ENCODE results near the gene ZNF672. TPM values are rescaled to one million over a fixed set of nuclear protein-coding genes. Genes with fewer than 3 reads are reported as not detected.

Gene ZNF672
- total RNA-seq, 2 donors from 2014 or later, result 44.2 to 63.1 TPM

DNA sequence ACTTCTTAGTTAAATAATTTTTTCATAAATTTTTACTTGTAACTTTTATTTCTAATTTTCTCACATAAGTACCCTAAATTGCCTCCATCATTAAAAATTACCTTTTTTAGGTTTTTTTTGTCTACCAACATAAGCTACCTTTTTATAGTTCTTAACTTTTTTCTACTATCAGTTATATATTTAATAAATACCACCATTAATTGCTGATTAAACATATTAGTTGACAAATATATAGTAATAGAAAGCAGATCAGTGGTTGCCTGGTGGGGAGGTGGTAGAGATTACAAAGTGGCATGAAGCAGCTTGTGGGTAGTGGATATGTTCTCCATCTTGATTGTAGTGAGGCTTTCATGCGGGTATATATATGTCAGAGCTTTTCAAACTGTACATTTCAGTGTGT, 6.2 kb upstream of the ZNF672 start:
- WGBS, result 90% methylated on average over 1 of the region's 1 CpG
- no peak overlapping the region for H3K4me3 ChIP-seq
- no peak for DNase-seq (ENCODE audit: low spot score)
- intact Hi-C loops (cut with DNase I), result no loop called here
- TF ChIP-seq POLR2AphosphoS5 (IDR thresholded peaks at IDR 0.05), result no peak
- TF ChIP-seq, protein P1, sequence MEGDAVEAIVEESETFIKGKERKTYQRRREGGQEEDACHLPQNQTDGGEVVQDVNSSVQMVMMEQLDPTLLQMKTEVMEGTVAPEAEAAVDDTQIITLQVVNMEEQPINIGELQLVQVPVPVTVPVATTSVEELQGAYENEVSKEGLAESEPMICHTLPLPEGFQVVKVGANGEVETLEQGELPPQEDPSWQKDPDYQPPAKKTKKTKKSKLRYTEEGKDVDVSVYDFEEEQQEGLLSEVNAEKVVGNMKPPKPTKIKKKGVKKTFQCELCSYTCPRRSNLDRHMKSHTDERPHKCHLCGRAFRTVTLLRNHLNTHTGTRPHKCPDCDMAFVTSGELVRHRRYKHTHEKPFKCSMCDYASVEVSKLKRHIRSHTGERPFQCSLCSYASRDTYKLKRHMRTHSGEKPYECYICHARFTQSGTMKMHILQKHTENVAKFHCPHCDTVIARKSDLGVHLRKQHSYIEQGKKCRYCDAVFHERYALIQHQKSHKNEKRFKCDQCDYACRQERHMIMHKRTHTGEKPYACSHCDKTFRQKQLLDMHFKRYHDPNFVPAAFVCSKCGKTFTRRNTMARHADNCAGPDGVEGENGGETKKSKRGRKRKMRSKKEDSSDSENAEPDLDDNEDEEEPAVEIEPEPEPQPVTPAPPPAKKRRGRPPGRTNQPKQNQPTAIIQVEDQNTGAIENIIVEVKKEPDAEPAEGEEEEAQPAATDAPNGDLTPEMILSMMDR (IDR thresholded peaks at IDR 0.05), result no peak
- no peak for TF ChIP-seq POLR2A (IDR thresholded peaks at IDR 0.05)
- H3K9me3 ChIP-seq, result no peaks in the 10 kb centered on the region
- no peak overlapping the region for H3K27ac ChIP-seq
- no peaks in the 10 kb centered on the region for H3K4me1 ChIP-seq (replicated peaks)
- no peaks in the 10 kb centered on the region for H3K27me3 ChIP-seq (replicated peaks; ENCODE audit: insufficient read depth)
- no peaks in the 10 kb centered on the region for H3K36me3 ChIP-seq

DNA sequence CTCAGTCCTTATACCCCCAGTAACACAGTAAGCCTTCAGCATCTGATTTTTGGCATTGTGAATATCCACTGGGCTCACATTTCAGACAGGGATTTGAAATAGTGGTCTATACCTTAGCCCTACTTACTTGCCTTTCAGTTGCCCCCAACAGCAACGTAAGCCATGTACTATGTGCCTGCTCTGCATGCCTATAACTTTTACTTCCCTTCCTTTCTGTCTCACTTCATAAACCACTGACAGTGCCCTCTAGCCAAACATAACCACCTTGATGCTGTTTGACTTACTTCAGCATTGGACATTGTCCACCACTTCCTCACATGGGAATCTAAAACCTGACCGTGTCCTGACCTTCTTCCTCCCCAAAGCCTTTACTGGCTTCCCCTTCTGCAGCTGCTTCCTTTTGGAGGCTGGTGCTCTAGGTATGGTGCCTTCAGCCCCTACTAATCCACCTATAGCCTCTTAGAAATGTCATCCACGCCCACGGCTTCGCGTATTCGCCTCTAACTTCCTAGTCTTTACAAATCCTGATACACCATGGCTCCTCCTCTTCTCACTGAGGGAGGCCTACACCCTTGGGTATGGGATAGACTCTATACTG, 3.6 kb upstream of the ZNF672 start:
- Histone ChIP-seq H3K4me3 (no peak overlapping the region), H3K4me1 (replicated peaks) (no peaks in the 10 kb centered on the region), H3K9me3 (no peaks in the 10 kb centered on the region), H3K27me3 (replicated peaks; ENCODE audit: insufficient read depth) (no peaks in the 10 kb centered on the region), H3K36me3 (no peaks in the 10 kb centered on the region), H3K27ac (no peak overlapping the region)
- no peak for DNase-seq (ENCODE audit: low spot score)
- TF ChIP-seq POLR2A (IDR thresholded peaks at IDR 0.05) (no peak), POLR2AphosphoS5 (IDR thresholded peaks at IDR 0.05) (no peak)
- TF ChIP-seq, protein P1 (IDR thresholded peaks at IDR 0.05), result no peak
- intact Hi-C loops (cut with DNase I), result no loop called here
- 67% methylated on average over 7 of the region's 7 CpGs for WGBS

DNA sequence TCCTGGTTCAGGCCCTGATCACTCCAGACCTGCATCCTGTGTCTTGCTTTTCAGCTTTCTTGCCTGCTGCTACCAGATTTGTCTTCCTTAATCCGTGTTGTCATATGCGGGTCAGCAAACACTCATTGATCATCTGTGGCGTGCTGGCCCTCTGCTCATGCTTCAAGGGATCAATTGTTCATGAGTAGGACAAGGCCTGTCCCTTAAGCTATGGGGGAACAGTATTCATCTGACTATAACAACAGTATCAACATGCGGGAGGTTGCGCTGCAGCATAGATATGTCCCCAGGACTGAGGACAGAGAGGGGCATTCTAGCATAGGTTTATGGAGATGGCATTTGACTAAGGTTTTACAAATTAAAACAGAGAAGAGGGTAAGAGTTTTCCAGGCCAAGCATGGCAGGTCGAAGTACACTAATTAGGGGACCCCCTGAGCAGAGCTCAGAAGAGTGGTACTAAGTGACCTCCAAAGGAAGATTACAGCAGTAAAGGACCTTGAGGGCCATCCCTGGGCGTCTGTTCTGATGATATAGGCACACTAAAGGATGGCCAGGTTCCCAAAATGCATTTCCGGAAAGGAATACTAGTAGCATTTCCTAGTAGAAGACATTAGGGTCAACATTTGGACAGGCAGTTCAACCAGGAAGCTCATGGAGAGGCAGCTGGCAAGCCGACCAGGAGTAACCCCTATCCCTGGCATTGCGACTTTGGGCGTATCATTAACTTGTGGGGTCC, 811 bp upstream of the ZNF672 start:
- H3K4me1 ChIP-seq (replicated peaks), result no peaks in the 10 kb centered on the region
- WGBS, result 50% methylated on average over 11 of the region's 11 CpGs
- intact Hi-C loops (cut with DNase I), result no loop called here
- DNase-seq (ENCODE audit: low spot score), result no peak
- H3K9me3 ChIP-seq, result no peaks in the 10 kb centered on the region
- peak overlapping the region; percentile 51 to 77 for H3K4me3 ChIP-seq
- H3K27me3 ChIP-seq (replicated peaks; ENCODE audit: insufficient read depth), result no peaks in the 10 kb centered on the region
- peak overlapping the region; percentile 95 to 99 for H3K27ac ChIP-seq
- H3K36me3 ChIP-seq, result no peaks in the 10 kb centered on the region
- no peak for TF ChIP-seq POLR2AphosphoS5 (IDR thresholded peaks at IDR 0.05)

DNA sequence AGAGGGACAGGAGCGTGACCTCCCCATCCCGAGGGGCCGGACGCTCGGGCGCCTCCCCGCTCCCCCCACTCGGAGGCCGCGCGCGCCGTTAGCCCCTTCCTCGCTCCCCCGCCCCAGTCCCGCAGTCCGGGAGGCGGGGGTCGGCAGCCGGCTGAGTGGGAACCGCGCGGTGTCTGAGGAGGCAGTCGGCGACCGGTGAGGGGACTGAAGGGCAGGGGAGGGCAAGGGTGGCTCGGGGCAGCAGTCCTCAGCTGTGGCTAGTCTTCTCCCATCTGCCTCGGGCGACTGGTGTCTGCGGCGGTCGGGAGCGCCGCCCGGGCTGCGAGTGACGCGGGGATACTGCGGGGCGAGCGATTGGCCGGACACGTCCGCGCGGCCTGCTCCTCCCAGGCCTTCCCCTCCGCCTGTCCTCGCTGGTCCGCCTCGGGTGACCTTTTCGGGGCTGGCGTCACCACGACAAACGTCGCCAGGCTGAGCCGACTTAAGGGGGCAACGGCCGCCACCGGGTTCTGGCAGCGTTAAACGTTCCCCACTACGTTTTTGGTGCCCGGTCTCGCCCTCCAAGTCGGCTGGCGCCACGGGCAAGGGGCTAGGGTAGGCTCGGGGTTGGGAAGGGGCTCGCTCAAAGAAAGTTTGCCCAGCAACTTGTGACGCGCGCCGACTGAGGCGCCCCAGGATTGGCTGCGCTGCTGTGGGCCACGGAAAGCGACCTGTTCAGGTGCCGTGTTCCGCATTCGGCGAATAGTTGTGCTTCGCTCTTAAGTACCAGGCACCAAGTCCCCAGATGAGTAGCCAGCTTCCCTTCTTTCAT, 538 bp downstream of the ZNF672 start:
- WGBS, result 0% methylated on average over 73 of the region's 82 CpGs
- TF ChIP-seq POLR2AphosphoS5 (IDR thresholded peaks at IDR 0.05), result peak; percentile 67
- TF ChIP-seq, protein P1 (IDR thresholded peaks at IDR 0.05), result no peak
- Histone ChIP-seq H3K36me3 (no peaks in the 10 kb centered on the region), H3K27me3 (replicated peaks; ENCODE audit: insufficient read depth) (no peaks in the 10 kb centered on the region), H3K4me3 (peak overlapping the region; percentile 51 to 77), H3K4me1 (replicated peaks) (no peaks in the 10 kb centered on the region), H3K27ac (peak overlapping the region; percentile 95 to 99), H3K9me3 (no peaks in the 10 kb centered on the region)
- intact Hi-C loops (cut with DNase I), result no loop called here
- DNase-seq (ENCODE audit: low spot score), result peak; percentile 91

DNA sequence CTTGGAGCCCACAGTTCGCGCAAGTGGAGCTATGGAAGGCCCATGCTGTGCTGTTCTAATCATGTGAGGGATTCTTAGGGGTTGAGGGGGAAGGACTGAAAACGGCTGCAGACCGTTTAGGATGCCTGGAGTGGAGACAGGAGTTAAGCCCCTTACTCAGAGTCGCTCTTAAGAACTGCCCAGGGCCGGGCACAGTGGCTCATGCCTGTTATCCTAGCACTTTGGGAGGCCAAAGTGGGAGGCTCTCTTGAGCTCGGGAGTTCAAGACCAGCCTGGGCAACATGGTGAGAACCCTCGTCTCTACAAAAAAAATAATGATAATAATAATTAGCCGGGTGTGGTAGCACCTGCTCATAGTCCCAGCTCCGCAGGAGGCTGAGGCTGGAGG, 1.1 kb downstream of the ZNF672 start:
- intact Hi-C loops (cut with DNase I), result no loop called here
- TF ChIP-seq, protein P1 (IDR thresholded peaks at IDR 0.05), result no peak
- TF ChIP-seq POLR2AphosphoS5 (IDR thresholded peaks at IDR 0.05), result no peak
- TF ChIP-seq POLR2A (IDR thresholded peaks at IDR 0.05), result no peak
- no peaks in the 10 kb centered on the region for H3K36me3 ChIP-seq
- no peaks in the 10 kb centered on the region for H3K27me3 ChIP-seq (replicated peaks; ENCODE audit: insufficient read depth)
- WGBS, result 13% methylated on average over 9 of the region's 10 CpGs
- no peak for DNase-seq (ENCODE audit: low spot score)
- peak overlapping the region; percentile 51 to 77 for H3K4me3 ChIP-seq
- H3K27ac ChIP-seq, result peak overlapping the region; percentile 95 to 99
- no peaks in the 10 kb centered on the region for H3K4me1 ChIP-seq (replicated peaks)
- H3K9me3 ChIP-seq, result no peaks in the 10 kb centered on the region

Measured in prostate gland (tissue), 2 donors.